ENCODE results near the gene DBN1.

The DBN1 gene

DNA sequence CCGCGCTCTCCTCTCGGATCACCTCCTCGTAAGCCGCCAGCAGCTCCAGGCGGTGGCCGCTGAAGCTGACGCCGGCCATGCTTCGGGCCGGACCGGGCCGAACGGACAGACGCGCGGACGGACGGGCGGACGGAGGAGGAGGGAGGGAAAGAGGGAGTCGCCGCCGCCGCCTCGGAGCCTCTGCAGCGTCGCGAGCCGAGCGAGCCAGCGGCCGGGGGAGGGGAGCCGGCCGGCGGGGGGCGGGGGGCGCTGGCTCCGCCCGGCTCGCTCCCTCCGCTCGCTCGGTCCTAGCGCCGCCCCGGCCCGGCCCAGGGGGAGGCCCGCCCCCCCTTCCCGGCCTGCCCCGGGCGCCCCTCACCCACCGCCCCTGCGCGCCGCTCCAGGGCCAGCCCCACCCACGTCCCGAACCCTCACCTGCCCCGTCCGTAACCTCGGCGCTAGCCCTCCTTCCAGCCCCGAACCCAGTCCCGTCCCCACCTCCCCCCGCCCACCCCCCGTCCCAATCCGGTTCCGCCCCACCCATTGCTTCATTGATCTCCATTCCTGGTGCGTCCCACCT, at the start of gene DBN1:
Gene DBN1 (minus strand): TSS at position 192 of the 559 bp plus-strand sequence. CDS start 113 bp downstream, at position 79.
- DNase-seq (ENCODE audit: low read depth, low spot score): no peak

DNA sequence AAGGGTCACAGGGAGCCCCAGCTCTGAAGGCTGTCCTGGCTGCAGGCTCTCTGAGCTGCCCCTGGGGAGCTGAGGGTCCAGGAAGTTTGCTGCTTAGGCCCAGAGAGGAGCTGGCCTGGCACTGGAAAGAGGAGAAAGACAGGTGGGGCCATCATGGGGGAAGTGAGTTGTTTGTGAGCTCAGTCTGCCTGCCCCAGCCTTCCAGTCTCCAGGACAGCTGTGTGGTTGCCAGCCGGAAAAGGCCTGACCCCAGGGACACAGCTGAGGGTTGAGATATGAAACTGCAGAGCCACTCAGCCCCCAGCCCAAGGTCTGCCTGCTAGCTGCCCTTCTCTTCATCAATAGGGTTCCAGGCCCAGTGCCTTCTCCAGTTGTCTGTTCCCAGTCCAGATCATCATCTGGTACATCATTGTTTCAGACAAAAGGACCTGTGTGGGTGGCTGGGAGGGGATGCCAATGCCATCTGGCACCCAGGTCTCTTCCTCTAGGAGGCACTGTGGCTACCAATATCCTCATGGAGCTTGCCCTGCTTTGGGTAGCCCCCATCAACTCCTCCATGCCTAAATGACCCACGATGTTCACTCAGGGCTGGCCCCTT, 47.6 kb upstream of the DBN1 start:
- DNase-seq (ENCODE audit: low read depth, low spot score): no peak

DNA sequence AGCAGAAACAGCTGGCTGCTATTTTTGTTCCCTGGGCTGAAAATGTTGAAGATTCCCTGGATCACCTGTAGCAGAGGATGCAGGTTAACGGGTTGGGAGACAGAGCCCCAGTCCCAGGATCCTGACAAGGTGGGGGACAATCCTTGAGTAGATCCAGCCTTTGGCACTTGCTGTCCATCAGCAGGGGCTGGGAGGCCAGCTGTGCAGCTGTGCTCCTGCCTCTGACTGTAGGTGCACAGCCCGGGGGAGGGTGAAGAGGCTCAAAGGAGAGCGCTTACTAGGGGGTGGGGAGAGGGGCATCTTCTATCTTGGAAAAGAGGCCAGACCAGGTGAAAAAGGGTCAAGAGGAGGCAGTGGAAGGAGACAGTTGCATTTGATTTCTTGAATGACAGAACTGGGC, 46.8 kb upstream of the DBN1 start:
- DNase-seq (ENCODE audit: low read depth, low spot score): no peak

DNA sequence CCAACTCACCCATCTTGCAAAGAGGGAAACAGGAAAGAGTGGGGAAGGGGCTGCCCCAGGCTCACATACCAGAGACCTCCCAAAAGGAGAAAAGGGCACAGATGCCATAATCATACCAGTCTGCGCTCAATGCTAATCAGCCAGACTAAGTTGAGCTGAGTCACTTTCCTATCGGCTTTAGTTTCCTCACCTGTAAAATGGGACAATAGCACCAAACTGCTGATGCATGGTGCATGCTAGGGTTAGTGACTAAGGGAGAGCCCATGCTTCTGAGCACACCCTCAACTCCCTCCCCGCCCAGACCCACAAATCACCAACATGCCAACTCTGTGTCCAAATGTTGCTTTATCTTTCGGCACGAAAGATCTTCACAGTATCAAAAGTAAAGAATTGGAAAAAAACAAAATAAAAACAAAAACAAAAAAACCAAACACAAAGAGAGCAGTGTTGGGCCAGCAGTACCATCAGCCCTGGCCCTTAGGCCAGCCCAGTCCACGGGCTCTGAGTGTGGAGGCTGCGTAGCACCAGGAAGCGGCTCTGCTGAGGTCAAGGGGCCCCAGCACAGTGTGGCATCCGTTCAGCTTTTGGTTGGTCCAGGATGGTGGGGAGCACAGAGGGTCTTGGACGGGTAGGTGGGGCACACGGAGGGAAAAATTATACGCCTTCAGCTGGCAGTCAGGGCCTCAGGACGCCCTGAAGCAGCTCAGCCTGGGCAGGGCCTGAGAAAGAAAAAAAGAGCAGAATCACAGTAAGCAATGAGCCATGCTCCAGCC, 46.2 kb upstream of the DBN1 start:
- DNase-seq (ENCODE audit: low read depth, low spot score): no peak

DNA sequence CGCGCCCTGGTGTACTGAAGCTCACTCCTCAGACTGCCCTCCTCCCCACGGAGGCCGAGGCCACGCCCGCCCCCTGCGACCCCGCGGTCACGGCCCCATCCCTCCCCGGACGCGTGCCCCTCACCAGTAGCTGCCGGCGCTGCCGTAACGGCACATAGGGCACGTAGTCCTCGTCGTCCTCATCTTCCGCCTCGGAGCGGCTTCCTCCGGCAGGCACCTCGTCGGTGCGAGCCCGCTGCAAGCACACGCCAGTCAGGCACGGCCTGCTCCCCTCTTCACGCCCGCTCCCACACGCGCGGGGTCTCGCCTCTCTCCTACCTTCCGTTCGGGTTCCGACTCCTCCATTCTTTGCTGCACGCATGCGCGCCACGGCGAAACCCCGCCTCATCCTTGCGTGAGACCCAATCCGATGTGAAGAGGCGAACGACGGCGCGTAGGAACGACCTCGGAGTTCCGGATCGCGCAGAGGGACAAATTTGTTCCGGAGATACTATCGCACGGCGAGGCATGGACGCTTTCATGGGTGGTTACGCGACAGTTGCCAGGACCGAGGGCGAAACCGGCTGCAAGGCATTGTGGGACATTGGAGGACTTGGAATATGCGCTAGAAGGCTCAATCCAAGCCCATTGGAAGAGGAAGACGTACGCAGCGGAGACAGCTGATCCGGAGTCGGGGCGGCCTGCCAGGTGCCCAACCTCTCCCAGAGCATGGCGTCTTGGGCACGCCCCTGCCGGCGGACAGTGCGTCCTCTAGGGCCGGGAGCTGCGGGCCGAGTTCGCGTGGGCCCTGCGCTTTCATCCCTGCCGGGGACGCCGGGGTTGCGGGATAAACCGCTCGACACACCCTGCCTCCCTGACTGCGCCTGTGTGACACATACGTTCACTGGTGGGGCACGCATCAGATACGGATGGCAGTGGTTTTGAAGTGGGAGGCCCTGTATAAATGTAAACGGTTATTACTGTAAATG, 43.5 kb upstream of the DBN1 start, which contains the start of gene DDX41:
Gene DDX41 (minus strand): TSS at position 361 of the 968 bp plus-strand sequence. CDS start 16 bp downstream, at position 345.
- DNase-seq (ENCODE audit: low read depth, low spot score): peak; percentile 86

DNA sequence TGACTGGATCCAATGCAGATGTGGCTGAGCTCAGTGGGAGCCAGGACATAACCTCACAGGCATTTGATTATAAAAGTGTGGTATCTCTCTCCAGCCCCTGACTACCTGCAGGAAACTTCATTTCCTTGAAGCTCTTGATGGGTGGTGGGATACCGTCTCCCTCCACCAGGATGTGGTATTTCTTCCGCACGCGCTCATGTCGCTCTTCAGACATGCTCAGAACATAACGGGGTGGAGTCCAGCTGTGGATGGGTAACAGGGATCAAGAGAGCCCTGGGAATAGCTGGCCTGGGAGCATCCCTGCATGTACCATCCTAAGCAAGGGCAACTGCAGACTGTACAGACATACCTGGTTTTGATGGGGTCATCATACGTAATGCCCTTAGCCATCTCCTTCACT, 42.1 kb upstream of the DBN1 start:
- DNase-seq (ENCODE audit: low read depth, low spot score): no peak

DNA sequence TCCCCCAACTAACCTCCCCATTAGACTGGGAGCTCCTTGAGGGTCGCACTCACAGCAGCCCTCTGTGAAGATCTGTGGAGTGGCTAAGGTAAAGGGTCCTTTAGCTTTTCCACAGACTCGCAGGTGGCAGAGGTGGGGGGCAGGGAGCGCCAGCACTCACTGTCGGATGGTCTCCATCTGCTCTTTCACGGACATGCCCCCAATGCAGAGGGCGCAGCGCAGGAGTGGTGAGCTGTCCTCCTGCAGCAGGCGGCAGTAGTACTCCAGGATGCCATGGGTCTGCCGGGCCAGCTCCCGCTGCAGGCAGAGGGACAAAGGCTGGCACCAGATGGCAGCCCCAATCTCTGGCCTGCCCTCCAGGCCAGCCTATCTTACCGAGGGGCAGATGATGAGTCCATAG, 41.1 kb upstream of the DBN1 start:
- DNase-seq (ENCODE audit: low read depth, low spot score): no peak

DNA sequence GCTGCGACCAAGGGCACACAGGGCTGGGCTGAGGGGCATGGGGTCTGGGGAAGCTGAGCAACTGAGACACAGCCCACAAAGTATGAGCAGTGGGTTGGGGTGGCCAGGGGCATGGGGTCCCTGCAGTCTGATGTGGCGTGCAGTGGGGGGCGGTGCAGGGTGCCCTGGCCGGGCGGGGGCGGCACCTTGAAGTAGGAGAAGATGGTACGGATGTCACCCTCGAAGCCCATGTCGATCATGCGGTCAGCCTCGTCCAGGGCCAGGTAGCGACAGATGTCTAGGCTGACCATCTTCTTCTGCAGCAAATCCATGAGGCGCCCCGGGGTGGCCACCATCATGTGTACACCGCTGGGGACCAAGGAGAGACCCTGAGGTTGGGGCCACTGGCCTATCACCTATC, 40.1 kb upstream of the DBN1 start:
- DNase-seq (ENCODE audit: low read depth, low spot score): no peak

DNA sequence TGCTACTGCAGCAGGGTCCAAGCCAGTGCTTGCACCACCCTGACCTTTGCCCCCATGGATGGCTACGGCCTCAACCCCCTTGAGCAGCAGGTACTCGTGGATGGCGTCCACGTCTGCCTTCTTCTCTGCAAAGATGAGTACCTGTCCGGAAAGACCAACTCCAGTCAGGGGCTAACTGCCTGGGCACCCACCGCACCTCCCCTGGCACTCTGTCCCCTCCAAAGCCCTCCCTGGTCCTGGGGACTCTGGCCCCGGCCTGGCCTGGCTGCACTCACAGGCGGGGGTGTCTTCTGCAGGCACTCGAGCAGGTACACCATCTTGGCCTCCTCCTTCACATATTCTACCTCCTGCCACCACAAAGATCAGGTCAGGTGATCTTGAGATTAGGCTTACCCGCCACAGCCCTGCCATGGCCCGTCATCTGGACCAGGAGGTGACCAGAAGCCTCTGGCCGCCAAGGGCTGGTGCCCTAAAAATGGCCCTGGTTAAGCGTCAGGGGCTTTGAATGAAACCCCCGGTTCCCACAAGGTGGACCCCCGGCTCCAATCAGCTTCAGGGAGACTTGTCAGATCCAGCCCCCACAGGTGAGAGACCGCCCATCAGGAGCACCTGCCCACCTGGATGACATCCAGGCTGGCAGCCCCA, 39.4 kb upstream of the DBN1 start:
- no peak for DNase-seq (ENCODE audit: low read depth, low spot score)

DNA sequence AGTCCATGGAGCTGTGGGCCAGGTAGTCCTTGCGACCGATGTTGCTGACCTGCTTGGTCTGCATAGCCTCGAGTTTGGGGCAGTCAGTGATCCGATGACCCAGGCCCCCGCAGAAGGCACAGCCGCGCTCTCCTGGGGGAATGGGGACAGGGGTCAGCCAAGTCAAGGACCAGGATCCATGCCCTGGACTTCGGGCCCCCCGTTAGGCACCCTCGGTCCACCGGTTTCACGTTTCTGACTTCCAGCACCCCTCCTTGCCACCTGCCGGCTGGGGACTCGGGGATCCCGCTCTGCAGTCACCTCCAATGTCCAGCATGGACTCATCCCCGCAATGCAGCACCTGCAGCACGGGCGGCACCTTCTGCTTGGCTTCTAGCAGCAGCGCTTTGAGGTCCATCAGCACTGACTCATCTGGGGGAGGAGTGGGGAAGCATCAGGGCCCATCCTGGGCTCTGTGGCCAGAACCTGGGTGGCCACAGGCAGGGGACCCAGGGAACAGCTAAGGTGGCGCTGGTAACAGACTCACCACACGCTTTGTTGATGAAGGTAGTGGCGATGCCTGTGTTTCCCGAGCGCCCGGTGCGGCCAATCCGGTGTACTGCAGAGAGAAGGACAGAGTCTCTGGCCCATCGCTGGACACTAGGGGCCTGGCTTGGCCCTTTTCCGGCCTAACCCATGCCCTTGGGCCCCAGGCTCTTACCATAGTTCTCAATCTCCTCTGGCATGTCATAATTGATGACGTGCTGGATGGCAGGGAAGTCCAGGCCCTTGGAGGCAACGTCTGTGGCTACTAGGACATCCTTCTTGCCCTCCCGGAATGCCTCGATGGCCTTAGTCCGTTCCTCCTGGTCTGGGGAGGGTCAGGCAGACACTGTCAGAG, 38.6 kb upstream of the DBN1 start:
- DNase-seq (ENCODE audit: low read depth, low spot score): no peak

DNA sequence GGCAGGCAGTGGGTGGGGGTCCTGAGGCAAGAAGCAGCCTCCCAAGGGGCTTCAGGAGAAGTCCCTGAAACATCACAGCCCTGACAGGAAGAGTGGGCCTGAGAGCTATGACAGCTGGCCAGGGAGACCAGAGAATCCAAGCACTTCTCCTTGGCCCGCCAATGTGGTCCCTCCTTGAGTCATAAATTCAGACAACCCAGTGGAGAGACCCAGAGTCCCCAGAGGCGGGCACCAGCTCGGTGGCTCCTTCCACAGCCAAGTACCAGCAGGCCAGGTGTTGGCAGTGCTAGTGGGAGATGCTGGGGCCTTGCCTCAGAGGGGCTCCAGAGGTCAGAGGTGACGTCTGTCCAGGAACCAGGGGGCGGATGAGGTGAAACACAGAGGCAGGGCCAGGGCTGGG, 37.7 kb upstream of the DBN1 start:
- no peak for DNase-seq (ENCODE audit: low read depth, low spot score)

DNA sequence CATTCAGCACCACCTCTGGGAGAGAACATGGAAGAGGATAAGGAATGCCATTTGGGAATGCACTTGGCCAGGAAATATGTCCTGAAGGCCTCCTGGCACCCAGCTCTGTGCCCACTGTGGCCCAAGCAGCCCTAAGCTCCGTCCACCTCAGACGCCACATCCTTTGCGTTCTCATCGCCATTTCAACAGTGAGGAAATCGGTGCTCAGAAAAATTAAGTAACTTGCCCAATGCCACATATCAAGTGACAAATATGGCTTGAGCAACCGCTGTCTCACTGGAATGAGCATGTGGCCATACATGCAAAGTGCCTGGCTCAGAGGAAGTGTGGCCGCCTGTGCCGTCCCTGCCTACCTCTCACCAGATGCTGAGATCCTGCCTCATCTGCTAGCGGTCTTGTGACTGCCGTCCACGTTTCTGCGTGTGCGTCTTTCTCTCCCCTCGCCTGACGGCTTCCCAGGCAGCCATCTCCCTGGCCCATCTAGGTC, 37.2 kb upstream of the DBN1 start:
- no peak for DNase-seq (ENCODE audit: low read depth, low spot score)

DNA sequence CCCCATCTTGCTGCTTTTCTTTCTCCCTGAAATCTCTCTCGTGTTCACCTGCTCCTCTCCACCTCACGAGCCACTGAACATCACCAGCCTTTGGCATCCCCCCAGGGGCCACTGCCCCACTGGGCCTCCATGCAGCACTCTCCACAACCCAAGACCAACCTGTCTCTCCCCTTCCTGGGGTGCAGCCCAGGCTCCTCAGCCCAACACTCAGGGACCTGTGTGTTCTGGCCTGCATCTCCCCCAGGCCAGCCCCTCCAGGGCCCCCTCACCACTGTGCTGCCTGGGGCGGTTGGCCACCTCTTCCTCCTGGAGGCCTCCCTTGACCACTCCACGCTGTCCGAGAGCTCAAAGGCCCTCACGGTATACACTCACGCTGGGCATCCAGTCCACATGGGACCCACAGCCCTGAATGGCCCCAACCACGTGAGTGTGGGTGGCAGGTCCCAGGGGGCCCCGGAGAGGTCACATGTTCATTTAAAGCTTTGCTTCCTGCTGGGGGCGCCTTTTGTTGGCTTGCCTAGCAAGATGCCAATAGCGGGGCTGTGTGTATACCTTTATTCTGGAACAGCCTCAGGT, 36.6 kb upstream of the DBN1 start:
- DNase-seq (ENCODE audit: low read depth, low spot score): no peak

DNA sequence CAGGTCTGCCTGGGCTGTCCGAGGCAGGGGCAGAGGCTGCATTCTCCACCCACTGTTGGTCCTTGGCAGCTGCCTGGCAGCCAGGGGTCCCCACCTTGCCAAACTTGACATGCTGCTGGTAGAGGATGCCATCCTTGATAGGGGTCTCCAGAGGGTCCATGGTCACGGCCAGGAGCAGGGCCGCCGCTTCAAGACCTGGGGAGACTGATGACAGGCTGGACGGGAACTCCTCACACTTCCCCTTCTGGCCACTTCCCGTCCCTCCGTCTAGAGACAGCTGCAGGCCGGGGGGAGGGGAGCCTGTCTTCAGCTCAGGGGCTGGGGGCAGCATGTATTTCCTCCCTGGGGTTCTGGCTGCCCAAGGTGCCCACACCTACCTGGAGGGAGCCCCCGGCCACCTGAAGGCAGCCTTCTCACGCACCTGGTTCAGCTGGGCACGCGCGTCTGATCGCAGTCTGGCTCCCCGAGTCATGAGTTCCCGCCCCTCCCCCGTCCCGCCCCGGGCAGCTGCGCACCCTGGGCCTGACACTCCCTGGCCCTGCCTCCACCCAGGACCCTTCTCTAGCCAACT, 36.0 kb upstream of the DBN1 start, which contains the start of gene DOK3:
Gene DOK3 (minus strand): TSS at position 446 of the 571 bp plus-strand sequence. CDS start 286 bp downstream, at position 160.
- no peak for DNase-seq (ENCODE audit: low read depth, low spot score)

DNA sequence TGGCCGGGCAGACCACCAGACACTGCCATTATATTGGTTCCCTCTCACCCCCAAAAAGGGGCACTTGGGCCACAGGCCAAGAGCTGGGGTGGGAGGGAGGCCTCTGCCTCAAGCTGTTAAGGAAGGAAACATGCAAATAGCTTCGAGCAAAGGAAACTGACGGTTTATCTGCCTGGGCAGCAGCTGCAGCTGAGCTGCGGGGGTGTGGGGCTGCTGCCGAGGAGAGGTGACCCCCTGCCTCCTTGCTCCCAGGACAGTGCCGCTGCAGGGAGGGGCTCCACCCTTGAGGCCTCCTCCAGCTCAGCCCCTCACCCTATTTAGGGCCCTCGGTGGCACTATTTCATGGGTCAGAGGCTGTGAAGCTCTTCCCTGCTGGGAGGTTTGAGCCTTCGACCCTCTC, 35.4 kb upstream of the DBN1 start:
- no peak for DNase-seq (ENCODE audit: low read depth, low spot score)

DNA sequence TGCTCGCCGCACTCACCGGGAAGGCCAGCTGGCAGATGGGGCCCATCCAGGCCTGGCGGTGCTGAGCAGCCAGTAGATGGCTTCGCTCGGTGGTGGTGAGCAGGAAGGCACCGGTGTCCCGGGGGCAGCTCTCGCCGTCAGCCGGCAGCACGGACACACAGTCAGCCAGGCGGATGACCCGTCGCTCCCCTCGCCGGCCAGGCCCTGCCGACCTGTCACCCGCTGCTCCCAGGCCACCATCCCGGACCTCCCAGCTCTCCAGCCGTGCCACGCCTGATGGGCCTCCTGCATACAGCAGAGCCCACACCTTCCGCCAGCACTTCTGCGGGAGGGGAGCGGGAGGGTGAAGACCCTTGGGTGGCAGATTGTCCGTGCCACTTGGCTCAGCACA, 34.8 kb upstream of the DBN1 start:
- DNase-seq (ENCODE audit: low read depth, low spot score): no peak

DNA sequence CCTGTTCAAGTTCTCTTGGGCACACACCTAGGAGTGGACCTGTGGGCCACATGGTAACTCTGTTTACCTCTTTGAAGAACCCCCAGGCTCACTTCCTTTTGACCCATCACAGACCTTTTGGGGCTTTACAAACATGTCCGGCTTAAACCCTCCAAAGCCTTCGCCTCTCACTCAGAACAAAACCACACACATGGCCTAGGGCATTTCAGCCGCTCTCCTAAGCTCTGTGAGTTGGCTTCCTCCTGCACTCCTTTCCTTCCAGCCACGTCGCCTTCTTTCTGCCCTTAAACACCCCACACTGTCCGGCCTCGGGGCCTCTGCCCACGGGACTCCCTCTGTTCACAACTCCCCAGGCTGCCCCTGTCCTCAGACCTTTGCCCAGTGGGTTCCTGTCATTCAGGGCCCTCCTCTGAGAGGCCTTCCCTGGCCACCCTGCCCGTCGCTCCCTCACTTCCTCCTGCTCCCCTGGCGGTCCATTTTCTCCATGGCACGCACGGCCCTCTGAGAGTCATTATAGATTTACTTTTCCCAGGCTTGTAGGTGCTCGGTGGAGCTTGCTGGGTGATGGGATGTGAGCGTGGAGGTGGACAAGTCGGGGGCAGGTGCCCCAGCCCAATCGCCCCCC, 34.3 kb upstream of the DBN1 start:
- DNase-seq (ENCODE audit: low read depth, low spot score): no peak

DNA sequence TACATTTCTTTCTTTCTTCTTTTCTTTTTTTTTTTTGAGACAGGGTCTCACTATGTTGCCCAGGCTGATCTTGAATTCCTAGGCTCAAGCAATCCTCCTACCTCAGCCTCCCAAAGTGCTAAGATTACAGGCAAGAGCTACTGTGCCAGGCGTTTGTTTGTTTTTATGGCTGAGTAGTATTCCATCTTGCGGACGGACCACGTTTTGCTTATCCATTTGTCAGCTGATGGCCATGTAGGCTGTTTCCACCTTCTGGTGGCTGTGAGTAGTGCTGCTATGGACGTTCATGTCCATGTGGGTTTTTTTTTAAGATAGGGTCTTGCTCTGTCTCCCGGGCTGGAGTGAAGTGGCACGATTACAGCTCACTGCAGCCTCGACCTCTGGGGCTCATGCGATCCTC, 33.7 kb upstream of the DBN1 start:
- no peak for DNase-seq (ENCODE audit: low read depth, low spot score)

DNA sequence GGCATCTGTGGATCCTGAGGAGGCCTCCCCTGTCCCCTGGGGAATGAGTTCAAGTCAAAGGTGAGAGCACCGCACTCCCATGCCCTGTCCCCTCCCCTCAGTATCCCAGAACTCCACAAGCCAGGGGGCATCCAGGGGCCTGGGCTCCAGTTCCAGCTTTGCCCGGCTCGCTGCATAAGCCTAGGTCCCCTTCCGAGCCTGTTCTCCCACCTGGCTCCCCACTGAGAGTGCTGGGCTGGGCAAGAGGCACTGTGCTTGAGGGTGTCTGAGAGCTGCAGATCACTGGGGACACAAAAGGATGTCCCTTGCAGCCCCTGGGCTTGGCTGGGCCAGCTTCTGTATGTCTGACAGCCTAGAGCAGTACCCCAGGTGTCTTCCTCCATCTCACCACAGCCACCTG, 31.6 kb upstream of the DBN1 start:
- no peak for DNase-seq (ENCODE audit: low read depth, low spot score)

Measured in activated naive CD8-positive, alpha-beta T cell treated with anti-CD3 and anti-CD28 coated beads, Interleukin-2, amount 50 U/mL, for 16 hours (primary cell).